RPMI8226 (cell line): ENCODE measurements around the gene MSH5.
"Not testable (repeated sequence)": the region's sequence is repeated elsewhere in the genome, so short reads cannot be mapped to it uniquely, and the experiment has no call there.

ENCODE experiments used
- DNase-seq: peaks from one replicate; pipeline ENCODE4 v3.0.0-alpha.2; 2015

The MSH5 gene

DNA sequence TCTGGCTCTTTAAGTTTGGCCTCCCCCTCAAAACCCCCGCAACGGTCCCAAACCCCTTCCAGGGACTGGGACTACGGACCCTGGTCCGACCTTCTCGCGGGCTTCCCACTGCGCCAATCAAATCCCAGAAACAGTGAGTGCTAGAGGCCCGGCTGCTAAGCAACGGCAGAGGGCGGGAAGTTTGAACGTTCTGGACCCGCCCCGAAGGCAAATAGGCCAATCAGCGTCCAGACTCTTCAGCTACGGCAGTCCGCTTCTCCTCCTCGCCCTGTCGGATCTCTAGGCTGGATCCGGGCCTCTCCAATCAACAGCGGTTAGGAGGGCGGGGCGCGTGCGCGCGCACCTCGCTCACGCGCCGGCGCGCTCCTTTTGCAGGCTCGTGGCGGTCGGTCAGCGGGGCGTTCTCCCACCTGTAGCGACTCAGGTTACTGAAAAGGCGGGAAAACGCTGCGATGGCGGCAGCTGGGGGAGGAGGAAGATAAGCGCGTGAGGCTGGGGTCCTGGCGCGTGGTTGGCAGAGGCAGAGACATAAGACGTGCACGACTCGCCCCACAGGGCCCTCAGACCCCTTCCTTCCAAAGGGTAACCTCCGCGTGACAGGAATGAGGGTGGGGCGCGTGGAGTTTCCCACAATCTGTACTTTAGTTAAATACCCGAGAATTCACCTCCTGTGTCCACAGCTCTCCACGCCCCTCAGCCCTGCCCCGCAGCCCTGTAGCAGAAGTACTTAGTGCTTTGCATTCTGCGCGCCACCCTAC, at the start of gene MSH5:
Gene MSH5, plus strand, starts transcription at position 367 of the 758 bp plus-strand sequence. CDS start 462 bp downstream, outside the sequence.
- DNase-seq, result peak; percentile 99

DNA sequence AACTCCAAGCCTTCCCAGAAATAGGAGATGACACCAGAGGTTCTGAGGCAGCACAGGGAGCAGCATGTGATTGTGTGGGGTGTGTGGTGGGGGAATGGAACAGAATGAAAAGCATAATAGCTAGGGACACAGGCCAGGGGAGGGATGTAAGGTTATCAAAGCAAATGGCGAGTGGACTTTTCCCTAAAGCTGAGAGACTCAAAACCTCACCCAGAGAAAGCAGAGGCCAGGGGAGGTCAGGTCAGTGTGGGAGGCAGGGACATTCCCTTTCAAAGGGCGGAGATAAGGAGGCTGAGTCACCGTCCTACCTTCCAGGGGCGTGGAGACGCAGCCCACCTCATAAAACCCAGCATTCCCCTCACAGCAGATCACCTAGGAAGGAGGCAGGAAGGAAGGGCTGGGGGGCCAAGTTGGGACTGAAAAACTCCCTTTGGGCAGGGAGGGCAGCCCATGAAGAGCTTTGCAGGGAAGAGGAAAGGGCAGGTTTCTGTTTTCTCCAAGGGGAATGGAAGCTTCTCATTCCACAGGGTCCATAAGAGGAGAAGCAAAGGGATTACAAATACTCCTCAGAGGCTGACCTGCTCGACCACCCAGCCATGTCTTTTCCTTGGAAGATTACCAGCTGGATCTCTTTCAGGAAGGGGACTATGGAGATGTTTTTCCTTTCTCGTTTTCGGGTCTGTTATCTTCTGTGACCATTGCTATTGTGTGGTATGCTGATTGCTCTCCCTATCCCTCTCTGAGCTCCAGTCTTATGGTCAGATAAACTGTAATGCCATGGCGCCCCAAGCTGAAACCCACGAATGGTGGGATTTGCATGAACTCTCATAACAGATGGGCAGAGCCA, 49.4 kb upstream of the MSH5 start:
- no peak for DNase-seq

DNA sequence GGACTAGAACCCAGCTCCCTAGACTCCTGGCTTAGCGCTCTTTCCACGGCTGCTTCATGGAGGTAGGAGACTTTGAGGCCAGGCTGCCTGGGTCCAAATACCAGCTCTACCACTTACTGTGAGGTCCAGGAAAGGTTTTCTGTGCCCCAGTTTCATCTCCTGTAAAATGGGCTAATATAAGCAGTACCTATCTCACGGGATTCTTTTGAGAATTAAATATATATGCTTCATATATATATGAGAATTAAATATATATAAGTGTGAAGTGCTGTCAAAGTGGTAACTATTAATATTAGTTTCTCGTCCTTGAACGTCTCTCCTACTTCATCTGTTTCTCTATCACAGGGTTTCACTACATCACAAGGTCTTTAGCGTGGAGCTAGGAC, 48.7 kb upstream of the MSH5 start:
- no peak for DNase-seq

DNA sequence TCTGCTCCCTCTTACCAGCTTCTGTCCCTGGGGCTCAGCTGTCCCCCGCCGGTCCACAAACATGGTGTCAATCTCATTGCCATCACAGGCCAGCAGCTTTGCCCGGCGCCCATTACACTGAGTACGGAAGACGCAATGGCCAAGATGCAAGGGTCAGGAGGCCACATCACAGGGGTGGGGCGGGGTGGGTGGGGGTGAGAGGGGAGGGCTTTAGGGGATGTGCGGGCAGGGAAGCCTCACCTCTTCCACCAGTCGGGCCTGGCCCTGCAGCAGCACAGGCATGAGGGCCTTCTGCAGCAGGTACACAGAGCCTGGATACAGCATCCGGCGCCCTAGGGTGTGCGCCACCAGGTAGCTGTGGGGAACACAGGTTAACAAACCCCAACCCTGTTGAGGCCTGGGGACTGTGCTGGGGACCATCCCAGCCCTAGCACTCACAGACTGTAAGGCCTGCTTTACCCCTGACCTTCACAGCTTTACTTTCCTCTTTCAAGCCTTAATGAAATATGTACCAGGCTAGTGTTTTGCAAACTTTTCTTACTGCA, 48.2 kb upstream of the MSH5 start:
- no peak for DNase-seq

DNA sequence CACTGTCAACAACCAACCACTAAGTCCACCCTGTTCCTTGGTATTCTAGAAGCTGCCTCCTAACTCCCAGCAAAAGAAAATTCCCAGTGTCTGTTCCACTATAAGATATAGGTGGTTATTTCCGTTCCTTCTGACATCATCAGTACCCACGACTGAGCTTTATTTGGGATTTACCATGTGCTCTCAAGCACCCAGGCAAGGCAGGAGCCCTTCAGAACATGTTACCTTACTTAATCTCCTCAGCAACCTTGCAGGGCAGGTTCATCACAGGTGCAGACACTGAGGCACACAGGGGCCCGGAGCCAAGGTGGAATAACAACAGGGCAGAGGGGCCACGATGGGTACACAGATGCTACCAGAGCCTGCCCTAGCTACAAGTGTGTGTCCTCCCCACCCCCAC, 47.5 kb upstream of the MSH5 start:
- no peak for DNase-seq

DNA sequence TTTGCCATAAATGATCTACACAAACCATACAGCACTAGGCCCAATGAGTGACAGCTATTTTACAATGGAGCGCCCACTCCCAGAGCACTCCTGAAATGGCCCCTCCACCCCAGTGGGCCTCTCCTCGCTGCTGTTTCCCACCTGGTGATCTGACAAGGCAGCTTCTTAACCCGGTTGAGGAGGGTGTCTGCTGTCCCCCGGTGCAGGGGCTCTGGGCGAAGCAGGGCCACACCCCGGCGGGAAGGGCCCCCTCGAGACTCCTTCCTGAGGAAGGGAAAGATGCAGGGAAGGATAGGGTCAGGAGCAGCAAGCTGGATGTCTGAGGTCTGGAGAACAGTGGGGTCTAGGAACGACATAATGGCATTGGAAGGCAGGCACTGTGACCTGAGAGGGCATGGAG, 46.9 kb upstream of the MSH5 start:
- DNase-seq, result no peak

DNA sequence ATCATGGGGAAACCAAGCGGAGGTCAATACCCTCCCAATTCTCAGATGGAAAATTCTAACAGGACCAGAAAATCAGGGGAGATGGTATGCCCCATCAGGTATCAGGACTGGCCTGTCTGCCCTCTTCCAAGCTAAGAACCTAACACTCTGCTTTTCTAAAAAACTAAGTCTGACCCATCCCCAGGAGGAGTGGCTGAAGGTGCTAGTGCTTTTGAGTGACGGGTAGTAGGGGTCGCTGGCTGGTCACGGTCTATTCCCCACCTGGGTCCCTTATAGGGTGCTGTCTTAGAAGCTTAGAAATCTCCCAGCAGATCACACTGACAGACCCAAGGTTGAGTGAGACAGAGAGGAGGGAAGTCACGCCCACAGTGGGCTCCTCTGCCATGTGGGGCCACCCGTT, 46.3 kb upstream of the MSH5 start:
- no peak for DNase-seq

DNA sequence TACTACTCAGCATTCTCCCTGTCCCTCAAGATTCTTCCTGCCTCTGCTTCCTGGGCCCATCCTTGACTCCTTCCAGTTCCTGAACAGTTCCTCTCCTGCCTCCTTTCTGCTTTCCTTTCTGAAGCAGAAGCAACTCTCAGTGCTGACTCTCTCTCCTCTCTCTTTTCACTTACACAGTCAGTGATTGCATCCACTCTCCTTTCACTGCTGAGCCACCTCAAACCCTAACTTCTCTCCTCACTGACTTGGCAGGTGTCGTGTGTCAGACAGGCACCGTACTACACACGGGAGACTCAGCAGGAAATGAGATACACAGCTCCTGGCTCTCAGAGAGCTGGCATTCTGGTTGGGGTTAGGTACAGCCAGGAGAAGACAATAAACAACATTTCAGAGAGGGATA, 42.2 kb upstream of the MSH5 start:
- no peak for DNase-seq

DNA sequence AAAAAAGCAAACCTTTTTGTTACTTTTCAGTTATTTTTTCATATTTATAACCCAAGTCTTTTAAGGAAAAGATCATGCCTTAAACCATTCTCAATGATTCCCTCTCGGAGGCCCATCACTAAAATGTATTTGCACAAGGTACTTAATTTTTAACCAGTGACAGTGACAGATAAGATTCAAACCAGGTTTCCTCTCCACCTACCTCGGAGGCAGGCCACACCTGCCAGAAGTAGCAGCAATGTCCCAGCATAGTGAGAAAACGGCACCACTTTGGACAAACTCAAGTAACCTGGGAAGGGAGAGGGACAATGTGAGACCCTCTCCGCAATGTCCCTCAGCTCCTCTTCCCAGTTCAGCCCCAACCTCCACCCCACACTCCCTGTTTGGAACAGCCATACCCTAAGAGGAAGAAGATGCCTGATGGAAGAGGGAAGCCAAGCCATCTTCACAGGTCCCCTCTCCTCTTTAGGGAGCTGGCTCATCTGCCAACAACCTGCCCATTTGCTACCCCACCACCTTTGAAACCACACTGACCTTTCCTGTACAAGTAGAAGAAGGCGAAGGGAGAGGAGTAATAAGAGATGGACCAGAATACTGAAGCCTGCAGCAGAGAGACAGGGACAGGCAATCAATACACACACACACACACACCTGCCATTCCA, 38.9 kb upstream of the MSH5 start:
- DNase-seq, result no peak

DNA sequence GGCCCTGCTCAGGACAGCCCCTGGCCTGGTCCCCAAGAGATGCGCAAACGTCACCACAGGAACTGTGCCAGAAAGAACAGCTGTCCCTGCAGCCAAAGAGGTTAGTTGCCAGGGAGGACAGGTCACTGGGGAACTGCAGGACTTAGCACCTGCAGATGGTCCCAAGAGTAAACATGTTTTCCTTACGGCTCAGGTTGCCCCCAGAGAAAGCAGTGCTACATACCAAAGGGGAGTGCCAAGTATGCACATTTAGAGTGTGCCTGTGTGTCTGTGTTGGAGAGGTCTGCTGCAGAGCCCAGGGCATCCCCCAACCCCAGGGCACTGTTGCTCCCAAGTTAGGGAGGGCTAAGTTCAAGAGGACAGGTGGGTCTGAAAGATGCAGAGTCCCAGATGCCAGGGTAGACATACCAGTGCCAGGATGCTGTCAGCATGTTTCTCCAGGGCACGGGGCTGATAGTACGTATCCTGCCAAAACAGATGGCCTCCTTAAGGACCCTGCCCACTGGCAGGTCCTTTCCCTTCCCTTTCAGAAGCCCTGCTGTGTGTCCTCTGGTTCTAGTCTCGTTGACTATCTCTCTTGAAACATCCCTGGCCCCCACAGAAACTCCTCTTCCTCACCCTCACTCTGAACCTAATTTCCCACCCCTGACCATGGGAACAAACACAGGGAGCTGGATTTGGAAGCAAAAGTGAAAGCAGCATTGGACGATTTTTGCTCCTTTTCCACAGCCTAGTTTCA, 38.0 kb upstream of the MSH5 start:
- peak; percentile 54 for DNase-seq

DNA sequence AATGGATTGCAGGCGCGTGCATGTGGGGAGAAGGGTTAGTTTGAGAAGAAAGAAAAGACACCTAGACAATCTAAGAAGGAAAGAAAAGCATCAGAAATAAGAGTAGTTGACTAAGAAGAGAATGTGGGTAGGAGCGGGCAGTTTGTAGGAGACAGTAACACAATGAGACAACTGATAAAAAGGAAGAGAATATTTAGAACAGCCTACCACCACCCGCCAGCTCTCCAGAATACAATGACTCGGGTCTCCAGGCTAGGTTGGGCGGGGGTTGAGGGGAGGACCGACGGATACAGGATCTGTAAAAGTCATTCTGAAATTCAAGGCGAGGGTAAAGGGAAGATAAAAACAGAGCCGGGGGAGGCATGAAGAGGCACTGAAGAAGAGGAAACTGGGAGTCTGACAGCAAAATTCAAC, 37.4 kb upstream of the MSH5 start:
- DNase-seq, result no peak

DNA sequence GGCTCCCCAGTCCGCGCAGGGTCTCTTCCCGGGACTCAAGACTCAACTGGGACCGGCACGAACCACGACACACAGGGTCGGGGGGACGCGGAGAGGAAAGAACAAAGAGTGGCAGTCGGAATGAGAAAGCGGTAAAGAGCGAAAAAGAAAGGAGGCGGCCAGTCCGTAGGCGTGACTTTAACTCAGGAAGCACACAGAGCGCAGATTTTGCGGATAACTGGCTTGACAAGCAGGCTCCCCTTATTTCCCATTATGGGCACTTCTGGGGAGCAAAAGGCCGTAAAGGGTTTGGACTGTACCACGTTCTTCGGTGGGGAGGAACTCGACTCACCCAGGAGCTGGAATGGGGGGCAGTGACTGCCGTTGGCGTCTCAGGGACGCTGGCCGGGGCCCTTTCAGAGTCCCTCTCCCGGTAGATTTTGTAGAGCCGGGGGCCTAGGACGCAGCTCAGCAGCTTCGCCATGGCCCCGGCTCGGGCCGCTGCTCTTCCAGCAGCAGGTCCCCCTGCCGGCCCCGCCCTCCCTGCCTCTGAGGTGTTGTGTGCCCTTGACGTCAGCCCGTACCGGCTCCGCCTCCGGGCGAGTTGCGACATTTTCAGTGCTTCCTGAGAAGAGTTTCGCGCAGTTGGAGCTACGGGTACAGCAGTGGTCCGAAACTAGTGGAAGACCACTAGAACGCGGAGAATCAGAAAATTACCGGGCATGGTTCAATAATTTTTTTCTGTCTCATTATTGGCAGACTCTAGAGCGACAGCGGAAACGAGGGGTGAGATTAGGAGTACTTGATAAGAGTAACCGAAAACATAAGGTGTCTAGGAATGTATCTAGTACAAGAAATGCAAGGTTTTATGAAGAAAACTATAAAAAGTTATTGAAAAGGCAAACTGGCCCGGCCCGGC, 36.7 kb upstream of the MSH5 start, which contains the start of gene ABHD16A:
Gene ABHD16A, minus strand, starts transcription at position 506 of the 898 bp plus-strand sequence. Its CDS starts 43 bp downstream, at position 463.
- peak; percentile 98 for DNase-seq

DNA sequence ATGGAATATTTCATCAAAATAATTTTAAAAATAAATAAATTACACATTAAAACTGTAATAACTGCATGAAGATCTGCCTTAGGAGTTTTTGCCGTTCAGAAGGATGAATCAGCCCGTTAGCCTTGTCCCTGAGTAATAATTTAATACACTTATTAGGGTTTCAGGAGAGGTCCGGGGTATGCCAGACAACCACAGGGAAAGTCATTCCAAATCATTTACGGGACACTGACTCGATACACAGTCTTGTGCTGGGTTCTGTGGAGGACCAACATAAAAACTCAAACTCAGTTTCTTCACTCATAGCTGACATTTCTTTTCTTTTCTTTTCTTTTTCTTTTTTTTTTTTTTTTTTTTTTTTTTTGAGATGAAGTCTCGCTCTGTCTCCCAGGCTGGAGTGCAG, 33.9 kb upstream of the MSH5 start:
- DNase-seq, result no peak

DNA sequence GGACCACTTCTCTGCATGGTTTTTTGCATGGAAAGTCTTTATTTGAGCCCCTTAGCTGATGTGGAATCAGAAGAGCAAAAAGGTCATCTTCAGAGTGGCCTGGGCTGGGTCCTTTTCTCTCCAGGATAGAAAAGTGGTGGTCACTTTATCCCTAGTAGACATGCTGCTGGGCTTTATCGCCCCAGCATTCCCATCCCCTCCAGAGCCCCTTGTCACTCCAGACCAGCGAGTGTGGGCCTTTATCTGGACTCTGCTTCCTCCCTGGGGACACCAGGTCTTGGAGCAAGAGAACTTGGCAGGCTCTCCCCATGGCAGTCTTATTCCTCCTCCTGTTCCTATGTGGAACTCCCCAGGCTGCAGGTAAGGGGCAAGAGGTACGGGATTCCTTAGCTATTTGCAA, 33.2 kb upstream of the MSH5 start, which contains the start of gene LY6G6F:
Gene LY6G6F, plus strand, starts transcription at position 268 of the 400 bp plus-strand sequence. Its CDS starts 41 bp downstream, at position 309.
- no peak for DNase-seq

DNA sequence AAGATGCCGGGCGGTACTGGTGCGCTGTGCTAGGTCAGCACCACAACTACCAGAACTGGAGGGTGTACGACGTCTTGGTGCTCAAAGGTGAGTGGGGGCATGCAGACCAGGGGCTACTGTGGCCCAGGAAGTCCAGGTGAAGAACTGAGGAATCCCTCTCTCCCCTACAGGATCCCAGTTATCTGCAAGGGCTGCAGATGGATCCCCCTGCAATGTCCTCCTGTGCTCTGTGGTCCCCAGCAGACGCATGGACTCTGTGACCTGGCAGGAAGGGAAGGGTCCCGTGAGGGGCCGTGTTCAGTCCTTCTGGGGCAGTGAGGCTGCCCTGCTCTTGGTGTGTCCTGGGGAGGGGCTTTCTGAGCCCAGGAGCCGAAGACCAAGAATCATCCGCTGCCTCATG, 32.1 kb upstream of the MSH5 start:
- no peak for DNase-seq

DNA sequence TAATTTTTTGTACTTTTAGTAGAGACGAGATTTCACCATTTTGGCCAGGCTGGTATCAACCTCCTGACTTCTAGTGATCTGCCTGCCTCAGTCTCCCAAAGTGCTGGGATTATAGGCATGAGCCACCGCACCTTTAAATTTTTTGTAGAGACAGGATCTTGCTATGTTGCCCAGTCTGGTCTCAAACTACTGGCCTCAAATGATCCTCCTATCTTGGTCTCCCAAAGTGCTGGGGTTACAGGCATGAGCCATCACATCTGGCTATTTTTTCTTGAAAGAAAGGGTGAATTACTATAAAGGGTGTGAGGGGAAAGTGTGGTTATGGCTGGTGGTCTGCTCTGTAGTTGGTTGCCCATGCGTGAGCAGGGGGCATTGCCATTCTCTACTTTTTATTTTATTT, 31.6 kb upstream of the MSH5 start:
- DNase-seq, result no peak

DNA sequence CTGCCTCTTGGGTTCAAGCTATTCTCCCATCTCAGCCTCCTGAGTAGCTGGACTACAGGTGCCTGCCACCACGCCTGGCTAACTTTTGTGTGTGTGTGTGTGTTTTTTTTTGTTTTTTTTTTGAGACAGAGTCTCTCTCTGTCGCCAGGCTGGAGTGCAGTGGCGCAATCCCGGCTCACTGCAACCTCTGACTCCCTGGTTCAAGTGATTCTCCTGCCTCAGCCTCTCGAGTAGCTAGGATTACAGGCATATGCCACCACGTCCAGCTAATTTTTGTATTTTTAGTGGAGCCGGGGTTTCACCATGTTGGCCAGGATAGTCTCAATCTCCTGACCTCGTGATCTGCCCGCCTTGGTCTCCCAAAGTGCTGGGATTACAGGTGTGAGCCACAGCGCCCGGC, 30.6 kb upstream of the MSH5 start:
- not testable (repeated sequence) for DNase-seq

DNA sequence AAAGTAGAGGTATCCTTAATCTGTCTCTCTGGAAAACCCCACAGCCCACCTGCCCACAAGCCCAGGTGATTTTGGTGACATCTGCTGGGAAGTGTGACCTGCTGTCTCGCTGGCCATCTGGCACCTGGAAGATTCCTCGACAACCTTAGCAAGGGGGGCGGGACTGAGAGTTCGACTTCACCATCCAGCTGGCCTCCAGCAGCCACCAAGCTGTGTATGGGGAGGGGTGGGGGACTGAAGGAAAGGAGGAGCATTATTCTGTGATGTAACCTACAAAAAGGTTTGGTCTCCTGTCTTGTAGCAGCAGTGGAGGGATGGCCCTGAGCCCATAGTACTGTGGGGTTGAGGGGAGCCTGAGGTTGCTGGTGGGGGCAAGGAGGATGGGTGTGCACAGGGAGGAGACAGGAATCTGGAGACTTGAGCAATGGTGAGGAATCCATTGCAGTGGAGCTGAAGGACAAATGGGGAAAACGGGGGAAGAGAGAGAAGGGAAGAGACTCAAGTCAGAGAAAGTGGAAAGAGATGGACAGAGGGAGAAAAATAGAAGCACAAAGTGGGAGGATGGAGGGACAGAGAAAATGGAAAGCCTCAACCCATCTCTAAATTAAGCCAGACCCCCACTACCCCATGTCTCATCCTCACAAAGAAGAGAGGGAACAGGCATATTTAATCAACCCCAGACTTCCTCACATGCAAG, 29.1 kb upstream of the MSH5 start:
- DNase-seq, result peak; percentile 76

DNA sequence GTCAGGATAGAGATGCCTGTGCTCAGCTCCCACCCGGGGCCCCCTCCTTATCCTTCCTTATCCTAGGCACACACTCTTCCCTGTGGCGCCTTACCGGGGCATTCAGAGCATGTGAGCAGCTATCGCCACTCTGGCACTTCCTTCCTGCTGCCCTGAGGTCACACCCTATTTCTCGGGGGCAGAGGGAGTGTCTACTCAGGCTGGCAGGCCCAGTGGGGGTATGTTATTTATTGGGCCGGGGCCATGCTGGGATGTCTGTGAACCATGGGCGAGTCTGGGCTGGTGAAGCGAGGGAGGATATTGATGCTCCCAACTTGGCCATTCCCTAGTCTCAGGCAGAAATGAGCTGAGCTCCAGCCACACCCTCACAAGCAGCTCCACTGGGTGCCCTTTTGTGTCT, 28.6 kb upstream of the MSH5 start:
- no peak for DNase-seq

DNA sequence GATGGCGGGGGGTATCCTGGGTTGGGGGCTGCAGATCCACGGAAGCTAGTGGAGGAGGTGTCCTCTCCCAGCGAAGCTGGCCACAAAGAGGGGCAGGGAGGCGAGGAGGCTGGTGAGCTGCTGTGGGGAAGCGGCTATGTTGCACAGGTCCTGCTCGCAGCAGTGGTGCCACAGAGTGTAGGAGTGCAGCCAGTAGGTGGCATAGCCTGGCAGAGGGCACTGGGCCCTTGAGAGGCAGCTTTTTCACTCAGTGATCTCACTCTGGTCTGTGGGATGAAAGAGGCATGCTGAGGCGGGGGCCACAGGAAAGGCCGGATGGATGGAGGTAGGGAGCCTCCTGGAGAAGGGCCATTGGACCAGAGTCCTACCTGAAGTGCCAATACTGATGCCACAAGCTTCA, 27.5 kb upstream of the MSH5 start:
- DNase-seq, result peak; percentile 65

DNA sequence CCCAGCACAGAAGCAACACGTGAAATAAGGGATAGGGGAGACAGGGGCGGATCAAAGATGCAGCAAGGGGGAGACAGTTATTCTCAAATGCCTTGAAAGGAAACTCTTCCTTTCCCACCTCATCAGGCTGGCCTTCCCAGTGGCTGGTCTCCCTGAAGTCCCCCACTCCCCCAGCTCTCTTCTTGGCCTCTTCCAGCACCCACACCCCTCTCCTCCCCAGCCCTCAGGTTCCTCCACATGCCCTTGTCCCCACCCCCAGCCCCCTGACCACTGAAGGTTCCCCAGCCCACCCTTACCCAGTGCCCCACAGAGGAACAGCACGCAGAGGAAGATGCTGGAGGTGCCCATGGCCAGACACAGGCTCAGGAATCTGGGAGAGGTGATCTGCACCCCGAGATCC, 26.3 kb upstream of the MSH5 start:
- DNase-seq, result no peak
